Embryonic facial prominence (tissue), 1 donor: ENCODE measurements around the gene TUBA1A.
"Not testable (repeated sequence)": the region's sequence is repeated elsewhere in the genome, so short reads cannot be mapped to it uniquely, and the experiment has no call there.

Source experiments
- DNase-seq: peaks from one replicate; pipeline ENCODE4 v3.0.0-alpha.2; 2016; ENCODE audit errors: extremely low spot score

Gene TUBA1A

GRCh38 chr12:49188916-49189367, at the start of gene TUBA1A:
Gene TUBA1A (minus strand): TSS chr12:49189080. CDS start chr12:49188979, 101 bp downstream.
- DNase-seq, result peak; percentile 100

- DNase-seq, result no peak
Measured at GRCh38 chr12:49236423-49236822, 47.5 kb upstream of the TUBA1A start.

GRCh38 chr12:49233842-49234526, 45.1 kb upstream of the TUBA1A start:
- no peak for DNase-seq

GRCh38 chr12:49232940-49233841, 44.3 kb upstream of the TUBA1A start:
- DNase-seq, result no peak

- DNase-seq, result no peak
Measured at GRCh38 chr12:49231878-49232655, 43.2 kb upstream of the TUBA1A start.

- DNase-seq, result no peak
Measured at GRCh38 chr12:49230805-49231194, 41.9 kb upstream of the TUBA1A start.

GRCh38 chr12:49230176-49230804, 41.4 kb upstream of the TUBA1A start:
- no peak for DNase-seq

- DNase-seq, result no peak
Measured at GRCh38 chr12:49228653-49229052, 39.8 kb upstream of the TUBA1A start.

- DNase-seq, result no peak
Measured at GRCh38 chr12:49227713-49228112, 38.8 kb upstream of the TUBA1A start.

- no peak for DNase-seq
Measured at GRCh38 chr12:49225576-49226166, 36.8 kb upstream of the TUBA1A start.

GRCh38 chr12:49223590-49224369, 34.9 kb upstream of the TUBA1A start:
- DNase-seq, result no peak

GRCh38 chr12:49223122-49223521, 34.2 kb upstream of the TUBA1A start:
- DNase-seq, result no peak

GRCh38 chr12:49220972-49221371, 32.1 kb upstream of the TUBA1A start:
- DNase-seq, result no peak

- no peak for DNase-seq
Measured at GRCh38 chr12:49219417-49220026, 30.6 kb upstream of the TUBA1A start.

- DNase-seq, result no peak
Measured at GRCh38 chr12:49212572-49212971, 23.7 kb upstream of the TUBA1A start.

- not testable (repeated sequence) for DNase-seq
Measured at GRCh38 chr12:49210703-49211102, 21.8 kb upstream of the TUBA1A start.

GRCh38 chr12:49208676-49209075, 19.8 kb upstream of the TUBA1A start:
- DNase-seq, result no peak

GRCh38 chr12:49208146-49208545, 19.3 kb upstream of the TUBA1A start:
- no peak for DNase-seq

GRCh38 chr12:49206389-49206788, 17.5 kb upstream of the TUBA1A start:
- no peak for DNase-seq
